H9 (cell line): ENCODE results near the gene TGM5. TPM values are rescaled to one million over a fixed set of nuclear protein-coding genes. Genes with fewer than 3 reads are reported as not detected.

Experiments
- DNase-seq: peaks from one replicate; pipeline ENCODE4 v3.0.0-alpha.2; 2017
- H2AFZ ChIP-seq: one replicate; pipeline ENCODE4 v1.6.1; 2013; ENCODE audit warnings: mild to moderate bottlenecking, low read length, control low read depth, moderate library complexity
- H2AK5ac ChIP-seq: 2 replicates; pipeline ENCODE4 v1.6.1; 2013; ENCODE audit warnings: low read length, control low read depth, mixed read lengths; ENCODE audit not compliant: insufficient read length
- H2BK120ac ChIP-seq: one replicate; pipeline ENCODE4 v1.6.1; 2013; ENCODE audit warnings: low read depth, mild to moderate bottlenecking, low read length, control low read depth, inconsistent platforms; ENCODE audit not compliant: poor library complexity, severe bottlenecking
- H2BK12ac ChIP-seq: 2 replicates; pipeline ENCODE4 v1.6.1; 2013; ENCODE audit warnings: low read length, control low read depth, mixed read lengths, low read depth; ENCODE audit not compliant: insufficient read length
- H2BK15ac ChIP-seq: 2 replicates; pipeline ENCODE4 v1.6.1; 2013; ENCODE audit warnings: low read depth, low read length, control low read depth
- H2BK20ac ChIP-seq: one replicate; pipeline ENCODE4 v1.6.1; 2013; ENCODE audit warnings: low read depth, mild to moderate bottlenecking, low read length, control low read depth, inconsistent platforms; ENCODE audit not compliant: poor library complexity, severe bottlenecking
- H2BK5ac ChIP-seq: 2 replicates; pipeline ENCODE4 v1.6.1; 2013; ENCODE audit warnings: low read length, control low read depth, mixed read lengths; ENCODE audit not compliant: insufficient read length
- H3K14ac ChIP-seq: 2 replicates; pipeline ENCODE4 v1.6.1; 2013; ENCODE audit warnings: low read length, control low read depth; ENCODE audit not compliant: insufficient read depth
- H3K18ac ChIP-seq: 2 replicates; pipeline ENCODE4 v1.6.1; 2013; ENCODE audit warnings: low read depth, mild to moderate bottlenecking, mixed read lengths, low read length, control low read depth; ENCODE audit not compliant: insufficient read length
- H3K23ac ChIP-seq: 2 replicates; pipeline ENCODE4 v1.6.1; 2013; ENCODE audit warnings: low read length, control low read depth, mixed read lengths, low read depth; ENCODE audit not compliant: insufficient read length
- H3K23me2 ChIP-seq: 2 replicates; pipeline ENCODE4 v1.6.1; 2013; ENCODE audit warnings: low read depth, mild to moderate bottlenecking, mixed read lengths, low read length, control low read depth; ENCODE audit not compliant: insufficient read length, poor library complexity, severe bottlenecking
- H3K27ac ChIP-seq: 2 replicates; pipeline ENCODE4 v1.5.1; 2013; ENCODE audit warnings: low read length, control low read depth, mixed read lengths, low read depth; ENCODE audit not compliant: insufficient read length
- H3K27me3 ChIP-seq: 2 replicates; pipeline ENCODE4 v1.6.1; 2013; ENCODE audit warnings: low read length, control low read depth, inconsistent platforms; ENCODE audit not compliant: insufficient read depth
- H3K4ac ChIP-seq: 2 replicates; pipeline ENCODE4 v1.6.1; 2013; ENCODE audit warnings: low read depth, mild to moderate bottlenecking, control low read depth, inconsistent platforms, low read length, moderate library complexity
- H3K4me1 ChIP-seq: 2 replicates; pipeline ENCODE4 v1.6.1; 2013; ENCODE audit warnings: low read length, control low read depth, inconsistent platforms; ENCODE audit not compliant: insufficient read depth
- H3K4me2 ChIP-seq: 2 replicates; pipeline ENCODE4 v1.6.1; 2013; ENCODE audit warnings: low read length, control low read depth, mixed read lengths; ENCODE audit not compliant: insufficient read length, insufficient read depth
- H3K56ac ChIP-seq: 2 replicates; pipeline ENCODE4 v1.6.1; 2013; ENCODE audit warnings: low read depth, mild to moderate bottlenecking, mixed read lengths, low read length, control low read depth; ENCODE audit not compliant: insufficient read length
- H3K79me1 ChIP-seq: 2 replicates; pipeline ENCODE4 v1.6.1; 2013; ENCODE audit warnings: low read depth, mild to moderate bottlenecking, moderate library complexity, low read length, control low read depth, inconsistent platforms; ENCODE audit not compliant: insufficient read depth, poor library complexity, severe bottlenecking
- H3K79me2 ChIP-seq: 2 replicates; pipeline ENCODE4 v1.6.1; 2013; ENCODE audit warnings: low read length, control low read depth, inconsistent platforms; ENCODE audit not compliant: insufficient read depth
- H3K9ac ChIP-seq: 2 replicates; pipeline ENCODE4 v1.6.1; 2013; ENCODE audit warnings: low read length, control low read depth, mixed read lengths; ENCODE audit not compliant: insufficient read length; ENCODE audit errors: extremely low read depth
- H3K9me3 ChIP-seq: one replicate; pipeline ENCODE4 v1.6.1; 2013; ENCODE audit warnings: low read depth, low read length, inconsistent platforms; ENCODE audit not compliant: control insufficient read depth
- H3T11ph ChIP-seq: one replicate; pipeline ENCODE4 v1.6.1; 2013; ENCODE audit warnings: mild to moderate bottlenecking, low read length, control low read depth, inconsistent platforms
- H4K20me1 ChIP-seq: one replicate; pipeline ENCODE4 v1.6.1; 2013; ENCODE audit not compliant: control insufficient read depth, insufficient read length, insufficient read depth
- H4K5ac ChIP-seq: 2 replicates; pipeline ENCODE4 v1.6.1; 2013; ENCODE audit warnings: low read depth, mild to moderate bottlenecking, mixed read lengths, low read length, control low read depth; ENCODE audit not compliant: insufficient read length
- H4K8ac ChIP-seq: replicated peaks from 2 replicates; pipeline ENCODE4 v1.6.1; 2013; ENCODE audit warnings: low read length, control low read depth, mixed read lengths, low read depth; ENCODE audit not compliant: insufficient read length
- H4K91ac ChIP-seq: 2 replicates; pipeline ENCODE4 v1.6.1; 2013; ENCODE audit warnings: low read depth, mild to moderate bottlenecking, moderate library complexity, mixed read lengths, low read length, control low read depth; ENCODE audit not compliant: insufficient read length
- H3K27ac Mint-ChIP-seq, 3 experiments: 2 replicates in 2 of 3; 3 replicates in 1 of 3; pipeline ENCODE4 v1.8.0; 2020 to 2021; ENCODE audit warnings: mixed read lengths in 3 of 3, mild to moderate bottlenecking in 1 of 3, moderate library complexity in 1 of 3
- H3K27me3 Mint-ChIP-seq: 2 replicates; pipeline ENCODE4 v1.8.0; 2021; ENCODE audit warnings: low read depth, mild to moderate bottlenecking, moderate library complexity, mixed read lengths
- H3K36me3 Mint-ChIP-seq, 3 experiments: 2 replicates in 2 of 3; 3 replicates in 1 of 3; pipeline ENCODE4 v1.8.0; 2020 to 2021; ENCODE audit warnings: low read depth in 3 of 3, mixed read lengths in 3 of 3; ENCODE audit not compliant: insufficient read depth in 1 of 3
- H3K4me1 Mint-ChIP-seq, 2 experiments: 2 replicates each; pipeline ENCODE4 v1.8.0; 2020; ENCODE audit warnings: mixed read lengths in 2 of 2
- H3K4me3 Mint-ChIP-seq, 2 experiments: 2 replicates in 1 of 2; 3 replicates in 1 of 2; pipeline ENCODE4 v1.8.0; 2020 to 2021; ENCODE audit warnings: mild to moderate bottlenecking in 2 of 2, mixed read lengths in 2 of 2, moderate library complexity in 1 of 2
- H3K9me3 Mint-ChIP-seq, 2 experiments: 2 replicates in 1 of 2; 3 replicates in 1 of 2; pipeline ENCODE4 v1.8.0; 2020; ENCODE audit warnings: mild to moderate bottlenecking in 2 of 2, mixed read lengths in 2 of 2, moderate library complexity in 1 of 2
- CTCF ChIP-seq: fragments of 200-600 bp; sonication (generic); conservative IDR thresholded peaks from 3 replicates; pipeline ENCODE4 v1.8.0; 2021; ENCODE audit warnings: antibody characterized with exemption, mild to moderate bottlenecking
- WGBS: extraction: QIAGEN DNeasy Blood & Tissue Kit; methylation state at CpG from one replicate; pipeline ENCODE4 v1.1.7; 2013; ENCODE audit warnings: missing lambda C conversion rate, low lambda C conversion rate, mixed read lengths; ENCODE audit not compliant: insufficient read length; ENCODE audit errors: extremely low coverage; 5-methylcytosine and 5-hydroxymethylcytosine counted together
- total RNA-seq: library from RNA; stranded (reverse); gene quantifications from 2 replicates; pipeline ENCODE4 v1.2.1, GENCODE V29; 2021

TGM5 gene
- total RNA-seq, 1 experiment from 2014 or later: not detected

DNA sequence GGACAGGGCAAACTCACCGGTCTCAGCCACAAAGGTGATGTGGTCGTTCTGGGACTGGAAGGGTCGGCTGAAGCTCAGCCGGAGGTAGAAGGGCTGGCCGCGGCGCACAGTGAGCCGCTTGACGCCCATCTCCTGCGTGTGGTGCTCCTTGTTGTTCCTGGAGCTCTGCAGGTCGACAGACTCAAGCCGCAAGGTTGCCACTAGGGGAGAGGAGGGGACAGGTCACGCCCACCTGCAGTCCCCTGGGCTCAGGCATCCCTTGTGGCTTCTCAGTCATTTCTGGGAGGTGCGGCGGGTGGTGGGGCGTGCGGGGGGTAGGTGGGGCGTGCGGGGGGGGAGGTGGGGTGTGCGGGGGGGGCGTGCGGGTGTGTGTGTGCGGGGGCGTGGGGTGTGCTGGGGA lies 26.7 kb upstream of the TGM5 start:
- Histone ChIP-seq H3K79me2 (no peaks in the 10 kb centered on the region), H3T11ph (no peak overlapping the region), H3K4me2 (peak overlapping the region; percentile 68), H3K9ac (no peak overlapping the region), H2AK5ac (no peak overlapping the region), H2AFZ (peak overlapping the region; percentile 77), H3K9me3 (no peaks in the 10 kb centered on the region), H3K27ac (no peak overlapping the region), H3K23ac (no peak overlapping the region), H2BK120ac (no peak overlapping the region), H3K23me2 (no peaks in the 10 kb centered on the region), H4K5ac (no peak overlapping the region), H3K4ac (no peak overlapping the region), H4K91ac (peak overlapping the region; percentile 26), H2BK15ac (peak overlapping the region; percentile 37; the same call in 1 of the 2 replicates), H2BK20ac (no peak overlapping the region), H4K8ac (peak overlapping the region; percentile 84), H2BK12ac (no peak overlapping the region), H3K18ac (no peak overlapping the region), H4K20me1 (no peaks in the 10 kb centered on the region), H2BK5ac (no peak overlapping the region), H3K79me1 (no peaks in the 10 kb centered on the region), H3K27me3 (no peaks in the 10 kb centered on the region; the same call in 1 of the 2 replicates), H3K4me1 (no peaks in the 10 kb centered on the region; the same call in 1 of the 2 replicates), H3K14ac (peak overlapping the region; percentile 82; the same call in 1 of the 2 replicates), H3K56ac (no peak overlapping the region)
- Mint-ChIP-seq H3K27me3 (peaks cover 18% of the 10 kb centered on the region), H3K4me1 (peaks cover 18 to 25% of the 10 kb centered on the region in 2 experiments), H3K9me3 (no peaks in the 10 kb centered on the region; a peak in 2 of 5 replicates), H3K4me3 (peak overlapping the region; percentile 39 to 61; a peak in 3 of 5 replicates), H3K27ac (peak overlapping the region in 1 of 3 experiments; percentile 23; a peak in 1 of 7 replicates), H3K36me3 (no peaks in the 10 kb centered on the region)
- peak; percentile 86 for DNase-seq
- no CpG with 5 or more reads among the region's 24 CpGs for WGBS
- peak; percentile 19; the same call in 1 of the 3 replicates for TF ChIP-seq CTCF
